ENCODE measurements around the gene MBTPS2. TPM values are rescaled to one million over a fixed set of nuclear protein-coding genes. Genes with fewer than 3 reads are reported as not detected.

Gene MBTPS2
- total RNA-seq, 1 donor from 2014 or later = 21.0 TPM

GRCh38 chrX:21802839-21803238, 36.6 kb upstream of the MBTPS2 start:
- H3K36me3 Mint-ChIP-seq (ENCODE audit: low read depth) = no peaks in the 10 kb centered on the region
- H3K27ac Mint-ChIP-seq (ENCODE audit: unreplicated experiment) = no peak overlapping the region
- no peak overlapping the region for H3K4me3 Mint-ChIP-seq (ENCODE audit: unreplicated experiment)
- H3K9me3 Mint-ChIP-seq (ENCODE audit: low read depth) = no peaks in the 10 kb centered on the region
- peaks cover 40% of the 10 kb centered on the region for H3K4me1 Mint-ChIP-seq (ENCODE audit: low read depth)
- peaks cover 1% of the 10 kb centered on the region for H3K27me3 Mint-ChIP-seq (ENCODE audit: low read depth)
- TF ChIP-seq CTCF (IDR thresholded peaks at IDR 0.05) = no peak
- DNase-seq (ENCODE audit: low spot score) = no peak

DNA sequence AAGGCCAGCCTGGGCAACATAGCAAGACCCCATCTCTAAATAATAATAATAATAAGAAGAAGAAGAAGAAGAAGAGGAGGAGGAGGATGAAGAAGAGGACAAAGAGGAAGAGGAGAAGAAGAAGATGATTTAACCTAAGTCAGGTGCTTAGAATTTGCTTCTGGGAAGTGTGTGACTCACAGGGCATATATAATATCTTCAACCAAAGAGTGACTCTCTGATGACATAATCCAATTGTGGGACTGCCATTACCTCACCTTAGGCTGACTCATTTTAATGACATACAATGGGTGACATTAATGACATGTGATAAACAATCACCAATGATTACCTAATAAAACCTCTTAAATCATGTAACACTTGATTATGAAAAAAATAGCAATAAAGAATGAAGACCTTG, 32.7 kb upstream of the MBTPS2 start:
- Mint-ChIP-seq H3K9me3 (ENCODE audit: low read depth) (peaks cover 4% of the 10 kb centered on the region), H3K4me3 (ENCODE audit: unreplicated experiment) (no peak overlapping the region), H3K27me3 (ENCODE audit: low read depth) (peaks cover 6% of the 10 kb centered on the region), H3K4me1 (ENCODE audit: low read depth) (peaks cover 8% of the 10 kb centered on the region), H3K27ac (ENCODE audit: unreplicated experiment) (no peak overlapping the region), H3K36me3 (ENCODE audit: low read depth) (no peaks in the 10 kb centered on the region)
- no peak for DNase-seq (ENCODE audit: low spot score)
- TF ChIP-seq CTCF (IDR thresholded peaks at IDR 0.05) = no peak

DNA sequence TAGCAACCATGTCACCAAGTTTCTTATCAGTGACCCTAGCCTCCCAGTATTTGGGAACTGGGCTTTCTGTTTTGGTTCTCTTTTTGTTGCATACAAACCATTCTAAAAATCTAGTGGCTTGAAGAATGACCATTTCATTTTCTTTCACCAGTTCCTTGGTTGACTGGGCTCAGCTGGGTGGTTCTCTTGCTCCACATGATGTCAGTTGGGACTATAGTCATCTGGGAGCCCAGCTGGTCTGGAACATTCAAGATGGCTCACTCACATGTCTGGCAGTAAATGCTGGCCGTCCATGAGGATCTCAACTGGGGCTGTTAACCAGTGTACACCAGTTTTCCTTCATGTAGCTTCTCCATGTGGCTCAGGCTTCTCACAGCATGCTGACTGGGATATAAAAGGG, 27.6 kb upstream of the MBTPS2 start:
- TF ChIP-seq CTCF (IDR thresholded peaks at IDR 0.05) = no peak
- H3K4me3 Mint-ChIP-seq (ENCODE audit: unreplicated experiment) = no peak overlapping the region
- no peak for DNase-seq (ENCODE audit: low spot score)
- peaks cover 4% of the 10 kb centered on the region for H3K9me3 Mint-ChIP-seq (ENCODE audit: low read depth)
- H3K36me3 Mint-ChIP-seq (ENCODE audit: low read depth) = no peaks in the 10 kb centered on the region
- peaks cover 8% of the 10 kb centered on the region for H3K4me1 Mint-ChIP-seq (ENCODE audit: low read depth)
- no peak overlapping the region for H3K27ac Mint-ChIP-seq (ENCODE audit: unreplicated experiment)
- peaks cover 6% of the 10 kb centered on the region for H3K27me3 Mint-ChIP-seq (ENCODE audit: low read depth)

DNA sequence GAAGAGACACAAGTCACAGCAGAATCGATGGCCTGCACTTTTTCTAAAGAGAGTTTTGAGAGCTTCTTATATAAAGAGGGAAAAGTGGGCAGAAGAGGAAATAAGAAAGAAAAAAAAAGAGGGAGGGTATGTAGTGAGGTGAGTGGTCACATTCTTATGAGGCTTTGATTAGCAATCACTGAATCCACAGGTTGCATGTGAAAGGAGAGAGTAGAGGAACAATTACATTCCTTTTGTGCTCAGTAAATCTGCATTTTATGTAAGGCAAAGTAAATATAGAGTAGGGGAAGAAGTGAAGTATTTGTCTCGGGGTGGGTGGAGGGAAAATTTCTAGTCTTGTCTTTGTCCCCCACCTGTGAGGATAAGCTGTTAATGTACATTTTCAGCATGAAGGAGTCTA, 26.8 kb upstream of the MBTPS2 start:
- Mint-ChIP-seq H3K36me3 (ENCODE audit: low read depth) (no peaks in the 10 kb centered on the region), H3K27ac (ENCODE audit: unreplicated experiment) (no peak overlapping the region)

GRCh38 chrX:21813612-21814368, 25.6 kb upstream of the MBTPS2 start:
- H3K4me1 Mint-ChIP-seq (ENCODE audit: low read depth) = peaks cover 8% of the 10 kb centered on the region
- H3K36me3 Mint-ChIP-seq (ENCODE audit: low read depth) = no peaks in the 10 kb centered on the region
- no peak overlapping the region for H3K4me3 Mint-ChIP-seq (ENCODE audit: unreplicated experiment)
- peaks cover 4% of the 10 kb centered on the region for H3K9me3 Mint-ChIP-seq (ENCODE audit: low read depth)
- no peak overlapping the region for H3K27ac Mint-ChIP-seq (ENCODE audit: unreplicated experiment)
- DNase-seq (ENCODE audit: low spot score) = no peak
- TF ChIP-seq CTCF (IDR thresholded peaks at IDR 0.05) = no peak
- H3K27me3 Mint-ChIP-seq (ENCODE audit: low read depth) = peaks cover 5% of the 10 kb centered on the region

More for the DNA sequence above, 26.8 kb upstream of the MBTPS2 start:
- H3K4me3 Mint-ChIP-seq (ENCODE audit: unreplicated experiment) = no peak overlapping the region
- DNase-seq (ENCODE audit: low spot score) = no peak
- peaks cover 4% of the 10 kb centered on the region for H3K9me3 Mint-ChIP-seq (ENCODE audit: low read depth)
- peaks cover 7% of the 10 kb centered on the region for H3K27me3 Mint-ChIP-seq (ENCODE audit: low read depth)
- TF ChIP-seq CTCF (IDR thresholded peaks at IDR 0.05) = no peak
- H3K4me1 Mint-ChIP-seq (ENCODE audit: low read depth) = peaks cover 8% of the 10 kb centered on the region
